ENCODE results near the gene ENTPD2. TPM values are rescaled to one million over a fixed set of nuclear protein-coding genes. Genes with fewer than 3 reads are reported as not detected.
"Not testable (repeated sequence)": the region's sequence is repeated elsewhere in the genome, so short reads cannot be mapped to it uniquely, and the experiment has no call there.

The ENTPD2 gene
- total RNA-seq, 1 experiment from 2014 or later, result 8.3 TPM

- ATAC-seq, result no peak
- H3K4me3 Mint-ChIP-seq, result no peak overlapping the region
- DNase-seq (ENCODE audit: low spot score), result no peak
- no peak for TF ChIP-seq NR1H2 (CRISPR knock-in tag; IDR thresholded peaks at IDR 0.05)
- TF ChIP-seq NFE2L1 (CRISPR knock-in tag; IDR thresholded peaks at IDR 0.05), result no peak
- TF ChIP-seq ZSCAN18 (CRISPR knock-in tag; IDR thresholded peaks at IDR 0.05), result no peak
- no peak for TF ChIP-seq RORB (CRISPR knock-in tag; IDR thresholded peaks at IDR 0.05)
- no peak for TF ChIP-seq IRF2 (CRISPR knock-in tag; IDR thresholded peaks at IDR 0.05; ENCODE audit: borderline replicate concordance, low read depth)
- H3K27me3 Mint-ChIP-seq (ENCODE audit: low read depth), result peaks cover 6% of the 10 kb centered on the region; the same call in 1 of the 2 replicates
- ChIA-PET CTCF (interaction anchor here (1.4 to 3.7 kb wide), 2 partner anchors 23 kb away, joined by 9 to 23 read pairs; no protein-coding TSS in a partner anchor), POLR2A (no interaction called here)
- peaks cover 6% of the 10 kb centered on the region; the same call in 1 of the 2 replicates for H3K36me3 Mint-ChIP-seq
- no peaks in the 10 kb centered on the region for H3K4me1 Mint-ChIP-seq
- H3K9me3 Mint-ChIP-seq, result peaks cover 8% of the 10 kb centered on the region
- H3K27ac Mint-ChIP-seq, result no peak overlapping the region
These were observed 47.5 kb downstream of the ENTPD2 start for GRCh38 chr9:137006116-137007003.

GRCh38 chr9:137004285-137004684 is 49.6 kb downstream of the ENTPD2 start:
- CTCF ChIA-PET, result interaction anchor here (0.7 to 3.7 kb wide), 7 partner anchors 10 to 56 kb away, joined by 3 to 23 read pairs (median 6); partner anchors contain the start of gene PAXX
- POLR2A ChIA-PET; H3K4me3 Mint-ChIP-seq; H3K4me1 Mint-ChIP-seq; H3K27me3 Mint-ChIP-seq (ENCODE audit: low read depth); H3K27ac Mint-ChIP-seq; H3K36me3 Mint-ChIP-seq; ATAC-seq; H3K9me3 Mint-ChIP-seq: not testable (repeated sequence)
- DNase-seq (ENCODE audit: low spot score), result peak; percentile 59
- TF ChIP-seq CTCF (IDR thresholded peaks at IDR 0.05), result peak; percentile 41

GRCh38 chr9:137002646-137003041 is 51.2 kb downstream of the ENTPD2 start:
- no peak for DNase-seq (ENCODE audit: low spot score)
- CTCF ChIA-PET, result interaction anchor here (0.7 to 3.7 kb wide), 9 partner anchors 18 to 189 kb away, joined by 3 to 23 read pairs (median 5); partner anchors contain the start of gene NPDC1
- Mint-ChIP-seq H3K36me3 (peaks cover 6% of the 10 kb centered on the region; the same call in 1 of the 2 replicates), H3K4me1 (0 out of 2 replicates have a peak, but pooled peaks cover 2% of the 10 kb centered on the region), H3K27me3 (ENCODE audit: low read depth) (peaks cover 6% of the 10 kb centered on the region; the same call in 1 of the 2 replicates), H3K4me3 (no peak overlapping the region), H3K27ac (no peak overlapping the region), H3K9me3 (peaks cover 8% of the 10 kb centered on the region)
- no peak for ATAC-seq
- POLR2A ChIA-PET, result interaction anchor here (0.7 kb wide), 1 partner anchor 544 kb away, joined by 4 read pairs; no protein-coding TSS in a partner anchor
- TF ChIP-seq RELA (CRISPR knock-in tag; IDR thresholded peaks at IDR 0.05; ENCODE audit: borderline replicate concordance), result no peak
- no peak for TF ChIP-seq IRF2 (CRISPR knock-in tag; IDR thresholded peaks at IDR 0.05; ENCODE audit: borderline replicate concordance, low read depth)
- TF ChIP-seq ZBTB43 (CRISPR knock-in tag; IDR thresholded peaks at IDR 0.05), result no peak
- TF ChIP-seq SOX15 (CRISPR knock-in tag; IDR thresholded peaks at IDR 0.05), result no peak
- TF ChIP-seq MXD4 (CRISPR knock-in tag; IDR thresholded peaks at IDR 0.05; ENCODE audit: borderline replicate concordance), result no peak
- no peak for TF ChIP-seq ZNF671 (CRISPR knock-in tag; IDR thresholded peaks at IDR 0.05)
- no peak for TF ChIP-seq NFATC4 (CRISPR knock-in tag; IDR thresholded peaks at IDR 0.05)
- TF ChIP-seq CTCF (IDR thresholded peaks at IDR 0.05), result no peak
- no peak for TF ChIP-seq CDX4 (CRISPR knock-in tag; IDR thresholded peaks at IDR 0.05; ENCODE audit: borderline replicate concordance)
- TF ChIP-seq GRHL2 (CRISPR knock-in tag; IDR thresholded peaks at IDR 0.05; ENCODE audit: insufficient replicate concordance, severe bottlenecking), result no peak
- no peak for TF ChIP-seq TCF7 (CRISPR knock-in tag; IDR thresholded peaks at IDR 0.05; ENCODE audit: low read depth)
- no peak for TF ChIP-seq ZNF219 (CRISPR knock-in tag; IDR thresholded peaks at IDR 0.05; ENCODE audit: borderline replicate concordance)
- TF ChIP-seq TEAD1 (CRISPR knock-in tag; IDR thresholded peaks at IDR 0.05), result no peak
- no peak for TF ChIP-seq USF1 (CRISPR knock-in tag; IDR thresholded peaks at IDR 0.05)
- TF ChIP-seq GTF2I (CRISPR knock-in tag; conservative IDR thresholded peaks at IDR 0.05), result no peak
- TF ChIP-seq JAZF1 (CRISPR knock-in tag; IDR thresholded peaks at IDR 0.05), result no peak
